NCI-H2029 (cell line): ENCODE measurements around the gene DIPK2A.

ENCODE experiments used
- DNase-seq: peaks from one replicate; lab custom pipeline; 2025; lab: John Stamatoyannopoulos, UW

The DIPK2A gene

DNA sequence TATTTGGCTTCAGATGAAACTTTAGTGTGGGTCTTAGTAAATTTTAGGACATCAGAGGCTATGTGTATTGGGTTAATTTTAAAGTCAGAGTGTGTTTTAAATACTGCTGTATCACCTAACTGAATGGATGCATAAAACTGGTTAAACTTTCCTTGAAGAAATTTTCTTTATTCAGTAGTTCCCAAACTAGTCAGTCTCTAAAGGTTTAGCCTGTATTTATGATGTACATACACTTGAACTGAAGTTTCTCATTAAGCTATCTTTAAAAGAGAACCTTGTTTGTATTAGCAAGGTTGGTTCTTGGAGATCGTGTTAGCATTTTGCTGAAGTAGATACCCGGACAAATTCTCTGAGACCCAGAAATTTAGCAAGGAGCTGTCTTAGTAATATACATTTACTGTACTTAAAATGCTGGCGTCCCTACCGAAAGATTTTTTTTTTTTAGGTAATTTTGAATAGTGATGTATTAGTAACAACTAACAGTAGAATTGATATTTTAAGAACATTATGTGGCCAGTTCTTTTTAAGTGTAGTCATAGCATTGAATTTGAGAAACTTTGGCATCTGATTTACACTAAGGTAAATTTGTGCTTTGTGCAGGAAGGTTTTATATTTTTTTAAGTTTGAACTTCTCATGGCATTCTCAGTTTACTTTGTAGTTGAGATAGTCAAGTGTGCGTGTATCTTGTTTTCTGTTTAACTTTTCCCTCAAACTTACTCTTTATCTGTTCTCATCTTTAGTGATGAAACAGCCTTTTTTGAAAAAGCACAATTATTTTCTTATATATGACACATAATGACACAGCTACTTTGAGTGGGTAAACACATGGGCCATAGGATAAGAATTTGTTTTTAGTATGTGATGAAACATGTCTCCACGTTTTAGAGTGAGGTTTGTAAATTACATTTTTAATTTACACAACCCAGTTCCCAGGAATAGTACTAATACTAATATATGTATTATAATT is 2.9 kb downstream of the DIPK2A start:
- DNase-seq: no peak

DNA sequence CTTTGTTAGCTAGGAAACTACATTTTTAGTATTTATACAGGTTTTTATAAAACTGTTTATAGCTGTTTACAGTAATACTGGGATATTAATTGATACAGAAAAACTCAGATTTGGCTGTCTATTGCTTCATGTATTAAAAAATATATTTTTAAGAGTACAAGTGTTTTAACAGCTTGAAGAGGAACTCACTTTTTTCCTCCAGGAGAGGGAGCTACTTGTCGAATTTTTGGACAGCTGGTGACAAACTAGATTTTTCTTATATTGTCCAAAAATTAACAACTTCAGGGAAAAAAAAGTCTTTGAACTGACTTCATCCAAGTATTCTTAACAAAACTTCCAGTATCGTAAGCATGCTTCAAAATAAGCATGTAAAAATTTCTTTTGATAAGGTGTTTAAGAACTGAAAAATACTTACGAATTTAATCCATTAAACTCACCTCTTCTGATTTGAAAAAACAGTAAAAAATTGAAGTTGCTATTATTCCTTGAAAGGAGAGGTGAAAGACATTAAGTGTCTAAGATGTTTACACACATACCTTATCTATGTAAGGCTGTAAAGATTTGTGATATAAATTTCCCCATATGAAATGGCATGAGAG is 4.0 kb downstream of the DIPK2A start:
- no peak for DNase-seq

DNA sequence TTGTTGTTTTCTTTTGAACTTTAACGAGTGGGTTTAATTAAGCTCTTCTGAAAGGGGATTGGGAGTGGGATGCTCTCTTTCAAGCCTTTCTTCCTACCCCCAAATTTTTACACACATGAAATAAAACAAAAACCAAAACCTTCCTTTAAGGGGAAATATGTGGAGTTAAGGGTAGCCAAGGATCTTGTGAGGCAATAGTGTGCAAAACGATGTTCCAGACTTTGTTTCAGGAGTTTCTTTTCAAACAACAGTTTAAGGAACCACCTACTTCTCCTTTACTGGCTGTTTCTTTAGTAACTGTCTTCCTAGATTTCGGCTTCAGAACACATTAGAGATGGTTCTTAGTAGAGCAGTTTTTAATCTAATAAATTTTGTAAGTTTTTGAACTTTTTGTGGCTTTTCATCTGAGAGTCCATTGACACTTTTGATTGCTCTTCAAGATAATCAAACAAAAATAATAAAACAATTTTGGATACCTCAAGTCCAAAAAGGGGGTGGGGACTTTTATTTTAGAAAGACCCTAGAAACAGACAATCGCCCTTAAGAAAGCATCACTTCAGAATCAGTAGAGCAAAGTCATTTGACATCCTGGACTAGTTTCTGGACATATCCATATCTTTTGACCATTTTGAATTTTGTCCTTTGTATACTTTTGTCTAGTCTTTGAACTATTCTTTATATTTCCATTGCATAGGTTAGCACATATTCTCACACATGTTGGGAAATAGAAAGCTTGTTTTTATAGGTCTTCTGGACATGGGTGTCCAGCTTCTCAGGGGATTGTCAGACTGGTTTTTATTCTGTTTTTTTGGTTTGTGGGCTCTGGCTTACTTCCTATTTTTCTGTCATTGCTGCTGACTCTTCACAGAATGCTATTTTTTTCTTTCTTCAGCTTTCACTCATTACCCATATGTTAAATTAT is 6.0 kb downstream of the DIPK2A start:
- no peak for DNase-seq

DNA sequence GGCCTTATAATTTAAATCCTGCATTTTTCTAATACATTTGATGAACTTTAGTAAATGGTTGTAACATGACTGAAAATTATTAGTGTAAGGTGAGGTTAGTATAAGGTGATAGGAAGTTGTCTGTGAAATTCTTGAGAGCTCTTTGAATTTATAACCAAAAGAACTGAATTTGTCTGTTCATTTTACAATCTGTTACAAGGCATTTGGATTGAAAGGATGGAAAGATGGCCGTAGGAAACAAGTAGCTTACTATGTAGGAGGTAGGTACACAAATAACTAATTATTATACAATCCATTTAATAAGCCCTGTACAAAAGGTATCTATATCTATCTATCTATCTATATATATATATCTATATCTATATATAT is 6.6 kb downstream of the DIPK2A start:
- no peak for DNase-seq

DNA sequence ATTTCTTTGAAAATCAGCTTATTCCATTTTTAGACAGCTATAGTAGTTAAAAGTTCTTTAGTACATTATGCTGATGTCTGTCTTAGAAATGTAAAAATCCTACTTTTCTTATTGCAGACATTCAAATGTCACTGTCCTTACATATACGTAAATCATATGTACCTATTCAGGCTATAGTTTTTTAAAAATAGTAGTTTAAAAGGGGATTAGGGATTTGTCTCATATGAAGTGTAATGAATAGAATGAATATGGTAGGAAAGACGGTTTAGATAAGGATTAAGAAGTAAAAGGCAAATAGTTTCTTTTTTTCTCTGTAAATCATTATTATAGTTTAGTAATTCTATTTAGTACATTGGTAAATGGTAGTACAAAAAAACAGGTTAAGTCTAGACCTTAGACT is 7.4 kb downstream of the DIPK2A start:
- DNase-seq: no peak

DNA sequence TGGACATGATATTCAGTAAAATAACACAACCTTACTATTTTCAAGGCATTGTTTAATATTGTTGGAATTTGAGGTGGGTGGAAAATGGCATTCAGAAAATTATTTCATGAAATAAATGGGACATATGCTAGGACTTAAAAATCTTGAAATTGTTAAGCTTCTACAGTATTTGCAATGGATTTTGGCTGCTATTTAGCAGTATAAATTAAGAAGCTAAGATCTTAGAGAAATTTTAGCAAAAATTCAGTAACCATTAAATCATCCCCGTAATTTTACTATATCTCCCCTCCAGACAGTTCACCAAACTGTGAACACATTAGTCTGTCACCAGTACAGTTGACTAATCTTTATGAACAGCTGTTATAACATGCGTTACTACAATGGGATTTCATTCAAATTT is 8.2 kb downstream of the DIPK2A start:
- DNase-seq: no peak

DNA sequence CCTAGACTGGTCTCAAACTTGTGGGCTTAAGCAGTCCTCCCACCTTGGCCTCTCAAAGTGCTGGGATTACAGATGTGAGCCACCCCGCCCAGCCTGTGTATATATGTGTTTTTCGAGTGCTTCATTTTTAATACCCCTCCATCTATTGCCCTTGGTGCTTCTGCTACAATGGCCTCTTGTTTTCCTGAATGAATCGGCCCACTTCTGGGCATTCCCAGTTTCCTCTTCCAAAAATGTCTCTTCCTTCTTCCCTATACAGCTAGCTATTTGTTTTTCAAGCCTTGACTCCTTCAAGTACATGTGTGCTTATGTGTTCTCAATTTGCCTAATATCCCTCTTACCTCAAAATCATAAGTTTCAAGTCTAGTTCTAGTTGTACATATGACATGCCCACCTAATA is 16.7 kb downstream of the DIPK2A start:
- DNase-seq: no peak

DNA sequence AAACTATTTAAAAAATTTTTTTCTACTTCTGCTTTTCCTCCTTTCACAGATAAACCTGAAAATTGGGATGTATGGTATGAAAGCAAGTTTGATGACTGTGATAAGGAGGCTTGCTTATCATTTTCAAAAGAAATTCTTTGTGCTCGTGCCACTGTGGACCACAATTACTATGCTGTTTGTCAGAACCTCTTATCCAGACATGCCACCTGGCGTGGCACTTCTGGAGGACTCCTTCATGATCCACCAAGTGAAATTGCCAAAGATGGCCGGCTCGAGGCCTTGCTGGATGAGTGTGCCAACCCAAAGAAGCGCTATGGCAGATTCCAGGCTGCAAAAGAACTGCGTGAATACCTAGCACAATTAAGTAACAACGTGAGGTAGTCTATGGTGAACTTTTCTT is 17.8 kb downstream of the DIPK2A start:
- no peak for DNase-seq

DNA sequence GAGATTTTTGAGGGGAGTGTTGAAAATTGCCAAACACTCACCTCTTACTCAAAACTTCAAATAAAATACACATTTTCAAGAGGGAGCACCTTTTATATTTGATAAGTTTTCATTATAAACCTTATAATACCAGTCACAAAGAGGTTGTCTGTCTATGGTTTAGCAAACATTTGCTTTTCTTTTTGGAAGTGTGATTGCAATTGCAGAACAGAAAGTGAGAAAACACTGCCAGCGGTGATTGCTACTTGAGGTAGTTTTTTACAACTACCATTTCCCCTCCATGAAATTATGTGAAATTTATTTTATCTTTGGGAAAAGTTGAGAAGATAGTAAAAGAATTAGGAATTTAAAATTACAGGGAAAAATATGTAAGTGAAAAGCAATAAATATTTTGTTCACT is 20.1 kb downstream of the DIPK2A start:
- no peak for DNase-seq

DNA sequence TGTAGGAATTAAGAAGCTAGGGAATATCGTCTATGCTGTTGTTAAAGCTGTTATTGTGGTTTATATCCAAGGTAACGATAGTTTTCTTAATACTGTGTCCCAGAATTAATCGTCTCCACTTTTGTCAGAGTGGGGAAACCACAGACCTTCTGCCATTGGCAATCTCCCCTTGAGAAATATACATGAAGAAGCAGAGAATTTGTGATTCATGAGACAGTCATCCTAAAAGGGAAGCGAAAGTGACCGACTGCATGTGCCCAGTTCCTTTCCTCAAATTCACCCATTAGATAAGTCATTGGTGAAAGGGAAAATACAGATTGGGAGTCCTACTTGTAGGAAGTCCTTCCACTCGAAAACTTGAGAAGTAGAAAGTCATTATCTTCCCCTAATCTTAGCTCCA is 26.6 kb downstream of the DIPK2A start:
- no peak for DNase-seq

DNA sequence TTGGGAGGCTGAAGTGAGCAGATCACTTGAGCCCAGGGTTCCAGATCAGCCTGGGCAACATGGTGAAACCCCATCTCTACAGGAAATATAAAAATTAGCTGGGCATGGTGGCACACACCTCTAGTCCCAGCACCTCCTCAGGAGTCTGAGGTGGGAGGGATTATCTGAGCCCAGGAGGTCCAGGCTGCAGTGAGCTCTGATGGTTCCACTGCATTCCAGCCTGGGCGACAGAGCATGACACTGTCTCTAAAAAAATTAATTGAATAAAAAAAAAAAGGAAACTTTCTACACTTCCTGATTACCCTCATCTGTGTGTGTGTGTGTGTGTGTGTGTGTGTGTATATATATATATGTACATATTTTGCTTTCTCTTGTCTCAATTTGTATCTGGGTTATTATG is 31.4 kb downstream of the DIPK2A start:
- no peak for DNase-seq

DNA sequence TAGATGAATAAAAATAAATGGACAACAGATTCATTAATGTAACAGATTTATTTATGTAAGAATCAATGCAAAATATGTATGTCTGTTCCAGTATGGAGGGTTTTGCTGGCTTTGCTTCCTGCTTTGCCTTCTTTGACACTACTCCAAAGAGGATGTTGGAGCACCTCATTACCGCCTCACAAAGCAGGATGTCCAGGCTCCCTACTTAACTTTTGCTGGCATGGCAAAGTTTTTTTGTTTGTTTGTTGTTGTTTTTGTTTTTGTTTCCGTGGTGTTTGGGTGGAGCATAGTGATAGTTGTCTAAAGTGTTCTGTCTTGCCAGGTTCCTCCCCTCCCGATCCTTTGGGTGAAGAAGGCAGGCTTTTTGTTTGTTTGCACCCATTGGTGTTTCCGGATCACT is 38.7 kb downstream of the DIPK2A start:
- DNase-seq: no peak

DNA sequence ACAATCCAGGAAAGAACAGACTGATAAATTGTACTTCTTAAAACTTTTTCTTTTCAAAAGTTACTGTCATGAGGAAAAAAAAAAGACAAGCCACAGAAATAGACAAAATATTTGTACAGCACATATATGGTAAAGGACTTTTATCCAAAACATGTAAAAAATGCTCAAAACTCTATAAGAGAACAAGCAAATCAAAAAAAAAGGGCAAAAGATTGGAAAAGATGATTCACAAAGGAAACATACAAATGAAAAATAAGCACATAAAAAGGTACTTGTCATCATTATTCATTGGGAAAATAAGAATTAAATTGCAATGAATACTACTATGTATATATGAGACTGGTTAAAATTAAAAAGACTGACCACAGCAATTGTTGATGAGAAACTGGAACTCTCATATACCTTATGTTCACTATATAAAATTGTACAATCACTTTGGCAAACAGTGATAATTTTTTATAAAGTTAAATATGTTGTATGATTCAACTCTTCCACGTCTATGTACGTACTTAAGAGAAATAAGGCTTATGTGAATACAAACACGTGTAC is 39.7 kb downstream of the DIPK2A start:
- DNase-seq: no peak

DNA sequence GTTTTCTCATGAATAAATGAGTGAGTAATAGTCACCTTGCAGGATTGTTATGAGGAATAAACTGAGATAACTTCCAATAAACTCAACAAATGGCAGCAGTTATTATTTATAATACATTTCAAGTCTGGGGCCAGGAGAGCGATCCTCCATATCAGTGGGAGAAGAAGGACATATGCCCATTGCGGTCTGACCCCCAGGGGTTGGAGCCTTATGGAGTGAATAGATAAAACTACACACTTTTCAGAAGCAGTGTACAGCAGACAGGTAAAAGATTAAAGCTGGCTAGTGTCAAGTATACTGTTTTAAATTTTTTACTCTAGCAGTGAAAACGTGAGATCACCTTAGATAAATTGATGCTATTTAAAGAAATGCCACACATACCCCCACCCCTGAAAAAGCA is 43.5 kb downstream of the DIPK2A start:
- no peak for DNase-seq

DNA sequence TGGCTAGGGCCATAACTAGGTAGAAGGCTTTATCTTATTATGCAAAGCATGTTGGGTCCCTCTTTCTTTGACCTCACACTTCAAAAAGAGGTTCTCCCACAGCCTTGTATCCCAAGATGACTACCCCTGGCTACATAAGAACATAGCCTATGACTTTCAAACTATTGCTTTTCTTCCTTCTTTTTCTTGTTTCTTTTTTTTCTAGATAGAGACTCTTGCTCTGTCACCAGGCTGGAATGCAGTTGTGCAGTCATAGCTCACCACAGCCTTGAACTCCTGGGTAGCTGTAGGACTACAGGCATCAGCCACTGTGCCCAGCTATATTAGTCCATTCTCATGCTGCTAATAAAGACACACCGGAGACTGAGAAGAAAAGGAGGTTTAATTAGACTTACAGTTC is 47.2 kb downstream of the DIPK2A start:
- DNase-seq: no peak
